ENCODE data around the gene TEX51.

- TF ChIP-seq POLR2AphosphoS5 (IDR thresholded peaks at IDR 0.05), result no peak
- TF ChIP-seq CTCF (IDR thresholded peaks at IDR 0.05), result no peak
- no peak for TF ChIP-seq POLR2A (IDR thresholded peaks at IDR 0.05)
- no peak for TF ChIP-seq EP300 (IDR thresholded peaks at IDR 0.05)
These were observed 11.9 kb downstream of the TEX51 start for GRCh38 chr2:126910637-126911036.
